ENCODE measurements around the gene WDTC1. TPM values are rescaled to one million over a fixed set of nuclear protein-coding genes. Genes with fewer than 3 reads are reported as not detected.

WDTC1 gene
- total RNA-seq, 1 experiment from 2014 or later = 10.3 TPM

DNA sequence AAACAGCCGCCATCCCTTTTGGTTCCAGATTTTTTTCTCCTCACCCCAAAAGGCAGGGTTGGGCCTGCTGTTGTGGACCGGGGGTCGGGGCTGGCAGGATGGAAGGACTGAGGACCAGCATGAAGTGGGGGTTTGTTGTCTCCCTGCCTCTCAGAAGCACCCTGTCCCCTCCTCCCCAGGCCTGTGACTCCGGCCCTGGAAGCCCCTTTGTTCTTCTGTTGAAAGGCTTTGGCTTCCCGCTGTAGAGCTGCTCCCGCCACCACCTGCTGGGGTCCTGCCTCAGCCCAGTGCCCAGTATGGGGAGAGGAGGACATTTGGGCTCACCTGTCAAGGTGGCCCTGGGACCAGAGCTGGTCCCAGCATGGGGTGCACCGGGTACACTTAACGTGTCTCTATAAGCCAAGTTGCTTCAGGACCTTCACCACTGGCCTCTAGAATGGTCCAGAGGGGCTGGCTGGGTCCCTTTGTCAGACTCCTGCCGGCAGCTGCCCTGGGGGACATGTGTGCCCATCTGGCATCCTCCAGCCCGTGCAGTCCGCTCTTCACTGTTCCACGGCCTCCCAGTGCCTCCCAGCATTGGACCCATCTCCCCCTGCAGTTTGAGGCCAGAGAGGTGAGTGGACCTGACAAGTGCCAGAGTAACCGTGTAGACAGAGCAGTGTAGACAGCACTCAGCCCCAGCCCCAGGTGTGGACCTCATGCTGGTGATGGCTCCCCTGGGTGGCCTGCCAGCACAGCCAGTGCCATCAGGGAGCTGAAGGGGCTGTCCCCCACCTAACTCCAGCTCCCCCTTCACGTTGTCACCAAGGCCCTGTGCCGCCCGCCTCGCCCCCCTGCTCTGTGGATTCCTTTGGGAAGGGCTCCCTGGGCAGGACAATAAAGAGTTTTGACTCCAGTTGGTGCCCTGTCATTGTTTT, 101.3 kb downstream of the WDTC1 start:
- no peak for DNase-seq (ENCODE audit: low spot score)

- no peak for DNase-seq (ENCODE audit: low spot score)
Measured at GRCh38 chr1:27336756-27337155, 102.3 kb downstream of the WDTC1 start.

DNA sequence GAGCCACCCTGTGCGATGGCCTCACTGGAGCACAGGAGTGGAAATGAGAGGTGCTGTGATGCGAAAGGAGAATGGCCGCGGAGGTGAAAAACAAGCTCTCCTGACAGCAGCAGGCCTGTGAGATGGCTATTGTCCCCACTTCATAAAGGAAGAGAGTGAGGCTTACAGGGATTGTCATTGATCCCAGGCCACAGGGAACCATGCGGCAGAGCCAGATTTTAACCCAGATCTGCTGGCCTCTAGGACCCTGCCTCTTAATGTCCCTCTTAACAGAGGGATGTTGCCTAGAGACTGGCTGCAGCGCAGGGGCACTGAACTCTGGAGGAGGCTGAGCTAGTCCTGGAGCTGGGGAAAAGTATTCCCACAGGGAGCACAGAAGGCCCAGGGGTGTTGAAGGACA, 104.3 kb downstream of the WDTC1 start:
- DNase-seq (ENCODE audit: low spot score) = no peak

GRCh38 chr1:27339213-27339612, 104.8 kb downstream of the WDTC1 start:
- no peak for DNase-seq (ENCODE audit: low spot score)

- peak; percentile 63 for DNase-seq (ENCODE audit: low spot score)
Measured at GRCh38 chr1:27341525-27342252, 107.3 kb downstream of the WDTC1 start, which contains the start of gene SYTL1. Gene SYTL1, plus strand, starts transcription at chr1:27342022. Its CDS starts 3,313 bp downstream, at chr1:27345335.

GRCh38 chr1:27342391-27342777, 108.0 kb downstream of the WDTC1 start:
- DNase-seq (ENCODE audit: low spot score) = no peak

DNA sequence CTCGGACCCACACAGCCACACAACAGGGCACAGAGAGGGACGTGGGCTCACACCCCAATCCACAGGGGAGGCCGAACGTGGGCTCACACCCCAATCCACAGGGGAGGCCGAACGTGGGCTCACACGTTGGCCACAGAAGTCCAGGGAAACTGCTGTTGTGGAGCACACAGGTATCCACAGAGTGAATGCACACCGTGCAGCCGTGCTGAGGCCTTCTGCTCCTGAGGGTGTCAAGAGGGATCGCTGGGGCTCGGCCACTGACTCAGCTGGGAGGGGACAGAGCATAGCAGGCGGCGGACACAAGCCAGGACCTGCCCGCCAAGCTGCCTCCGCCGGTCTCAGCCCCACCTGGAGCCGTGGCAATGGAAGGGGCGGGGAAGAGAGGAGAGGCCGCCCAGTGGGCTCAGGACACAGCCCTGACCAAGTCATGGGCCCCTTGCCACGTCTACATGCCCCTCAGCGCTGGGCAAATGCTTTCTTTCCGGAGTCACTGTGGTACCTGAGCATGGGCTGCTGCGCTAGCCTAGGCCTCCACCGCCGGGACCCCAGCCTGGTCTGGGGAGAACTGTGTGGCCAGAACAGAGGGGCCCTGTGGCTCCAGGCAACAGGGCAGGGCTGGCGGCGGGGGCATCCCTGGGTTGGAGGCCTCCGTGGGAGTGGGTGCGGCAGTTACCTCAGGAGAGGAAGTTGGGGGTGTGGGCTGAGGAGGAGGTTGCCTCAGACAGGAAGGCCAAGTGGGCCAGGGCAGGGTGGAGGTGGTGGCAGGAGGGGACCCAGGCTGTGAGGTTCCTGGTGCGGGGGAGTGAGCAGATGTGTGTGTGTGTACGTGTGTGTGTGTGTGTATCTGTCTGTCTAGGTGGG, 108.6 kb downstream of the WDTC1 start:
- DNase-seq (ENCODE audit: low spot score) = no peak

- DNase-seq (ENCODE audit: low spot score) = no peak
Measured at GRCh38 chr1:27343639-27344025, 109.2 kb downstream of the WDTC1 start.

DNA sequence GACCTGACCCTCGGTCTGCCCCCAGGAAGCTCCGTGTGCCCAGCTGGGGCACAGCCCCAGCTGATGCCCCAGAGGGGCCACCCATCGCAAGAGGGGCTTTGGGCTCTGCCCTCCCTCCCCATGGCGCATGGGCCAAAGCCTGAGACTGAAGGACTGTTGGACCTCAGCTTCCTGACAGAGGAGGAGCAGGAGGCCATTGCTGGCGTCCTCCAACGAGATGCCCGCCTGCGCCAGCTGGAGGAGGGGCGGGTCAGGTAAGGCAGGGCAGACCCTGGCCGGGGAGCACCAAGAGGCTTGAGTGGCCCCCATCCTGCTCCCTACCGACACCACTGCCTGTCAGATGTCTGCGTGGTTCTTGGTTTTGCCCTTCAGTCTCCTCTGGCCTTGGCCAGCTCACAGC, 110.8 kb downstream of the WDTC1 start:
- DNase-seq (ENCODE audit: low spot score) = no peak

GRCh38 chr1:27346357-27346756, 111.9 kb downstream of the WDTC1 start:
- no peak for DNase-seq (ENCODE audit: low spot score)

GRCh38 chr1:27346991-27347624, 112.7 kb downstream of the WDTC1 start:
- DNase-seq (ENCODE audit: low spot score) = no peak

GRCh38 chr1:27348861-27349783, 114.7 kb downstream of the WDTC1 start:
- DNase-seq (ENCODE audit: low spot score) = no peak

DNA sequence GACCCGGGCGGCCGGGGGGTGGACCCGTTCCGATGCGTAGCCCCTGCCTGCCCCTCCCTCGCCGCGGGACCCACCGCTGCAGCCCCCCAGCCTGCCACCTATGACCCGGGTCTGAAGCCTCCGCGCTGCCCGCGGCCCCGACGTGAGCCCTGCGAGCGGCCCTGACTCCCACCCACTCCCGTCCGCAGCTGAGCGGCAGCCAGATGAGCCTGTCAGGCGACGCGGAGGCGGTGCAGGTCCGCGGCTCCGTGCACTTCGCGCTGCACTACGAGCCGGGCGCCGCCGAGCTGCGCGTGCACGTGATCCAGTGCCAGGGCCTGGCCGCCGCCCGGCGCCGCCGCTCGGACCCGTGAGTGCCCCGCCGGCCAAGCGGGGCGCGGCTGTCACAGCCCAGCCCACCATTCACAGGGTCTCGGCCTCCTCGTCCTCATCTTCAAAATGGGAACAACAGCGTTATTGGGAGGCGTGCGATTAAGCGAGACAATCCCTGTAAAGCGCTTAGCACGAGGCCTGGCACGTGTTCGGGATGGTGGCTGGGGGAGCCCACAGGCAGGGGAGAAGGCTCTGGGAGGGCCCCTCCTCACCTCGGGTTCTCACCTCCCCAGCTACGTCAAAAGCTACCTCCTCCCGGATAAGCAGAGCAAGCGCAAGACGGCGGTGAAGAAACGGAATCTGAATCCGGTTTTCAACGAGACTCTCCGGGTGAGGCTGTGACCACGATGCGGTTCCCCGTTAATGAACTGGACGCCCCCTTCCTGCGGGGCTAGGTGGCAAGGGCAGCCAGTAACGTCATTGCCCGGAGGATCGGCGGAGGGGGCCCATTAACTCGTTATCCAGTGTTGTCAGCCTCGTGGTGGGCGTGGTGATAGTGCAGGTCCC, 115.6 kb downstream of the WDTC1 start:
- no peak for DNase-seq (ENCODE audit: low spot score)

- DNase-seq (ENCODE audit: low spot score) = no peak
Measured at GRCh38 chr1:27350663-27351540, 116.5 kb downstream of the WDTC1 start.

DNA sequence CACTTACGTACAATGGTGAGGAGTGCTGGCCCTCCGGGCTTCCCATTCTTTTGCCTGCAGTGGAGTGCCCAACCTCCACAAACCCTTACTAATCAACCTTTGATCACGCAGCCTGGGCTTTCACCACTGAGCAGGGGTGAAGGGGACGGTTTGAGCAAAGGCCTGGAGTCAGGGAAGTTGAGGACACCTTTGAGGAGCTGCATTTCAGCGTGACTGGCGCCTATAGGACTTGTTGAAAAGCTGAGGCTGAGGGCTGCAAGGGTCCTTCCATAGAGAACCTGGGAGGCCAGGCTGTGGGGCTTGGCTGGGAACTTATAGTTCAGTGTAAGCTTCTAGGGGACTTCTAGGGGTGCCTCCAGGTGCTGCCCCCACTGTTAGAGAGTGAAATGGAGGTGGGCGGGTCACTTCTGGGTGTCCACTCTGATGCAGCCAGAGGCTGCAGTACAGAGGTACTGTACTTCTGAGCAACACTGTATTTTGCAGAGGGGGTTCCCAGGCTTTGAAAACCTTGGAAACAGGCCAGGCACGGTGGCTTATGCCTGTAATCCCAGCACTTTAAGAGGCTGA, 117.2 kb downstream of the WDTC1 start:
- no peak for DNase-seq (ENCODE audit: low spot score)

- DNase-seq (ENCODE audit: low spot score) = no peak
Measured at GRCh38 chr1:27353166-27353565, 118.7 kb downstream of the WDTC1 start.

DNA sequence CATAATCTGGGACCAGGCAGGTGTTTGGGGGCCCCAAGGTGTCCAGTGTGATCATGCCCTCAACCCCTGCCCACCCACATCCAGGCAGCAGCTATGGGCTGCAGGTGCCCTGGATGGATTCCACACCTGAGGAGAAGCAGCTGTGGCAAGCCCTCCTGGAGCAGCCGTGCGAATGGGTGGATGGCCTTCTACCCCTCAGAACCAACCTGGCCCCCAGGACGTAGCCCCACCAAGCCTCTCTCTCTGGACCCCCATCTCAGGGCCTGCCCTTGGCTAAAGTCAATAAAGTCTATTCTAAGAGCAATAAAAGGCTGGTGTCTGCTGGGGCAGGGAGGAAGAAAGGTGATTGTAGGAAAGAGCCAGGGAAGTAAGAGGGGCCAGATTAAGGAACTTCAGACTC, 119.2 kb downstream of the WDTC1 start:
- DNase-seq (ENCODE audit: low spot score) = no peak

DNA sequence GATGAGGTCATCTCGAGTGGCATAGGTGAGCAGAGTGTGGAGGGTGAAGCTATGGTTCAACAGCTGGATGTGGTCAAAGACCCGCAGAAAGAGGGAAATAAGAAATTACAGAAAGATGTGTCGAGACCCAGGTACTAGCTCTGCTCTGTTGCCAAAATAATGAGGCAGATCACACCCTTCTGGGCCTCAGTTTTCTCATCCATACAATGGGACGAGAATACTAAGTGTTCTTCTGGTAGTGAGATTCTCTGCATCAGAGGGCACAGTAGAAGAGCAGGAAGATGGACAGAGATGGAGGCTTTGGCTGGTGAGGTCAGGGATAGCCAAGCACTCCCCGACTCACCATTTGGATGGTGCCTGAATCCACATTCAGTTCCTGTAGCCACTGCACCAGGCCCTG, 121.3 kb downstream of the WDTC1 start:
- no peak for DNase-seq (ENCODE audit: low spot score)

Data from H4 (cell line).